CD4-positive, alpha-beta T cell (primary cell): Measurements from ENCODE around the gene RANBP10. TPM values are rescaled to one million over a fixed set of nuclear protein-coding genes. Genes with fewer than 3 reads are reported as not detected.

ENCODE experiments used
- ATAC-seq: fragments of 200-7000 bp; cut with Tn5 transposase; one replicate; pipeline ENCODE4 v1.10.0; 2022; ENCODE audit warnings: mild to moderate bottlenecking; ENCODE audit not compliant: poor library complexity
- CTCF ChIA-PET: fragments of 350-600 bp; sonication (Branson Sonifier 250); formaldehyde crosslinking; loops from one replicate; lab custom pipeline; 2021; ENCODE audit warnings: antibody characterized with exemption, inconsistent platforms; lab: Charles Lee
- POLR2A ChIA-PET: fragments of 350-600 bp; sonication (Branson Sonifier 250); formaldehyde crosslinking; loops from one replicate; lab custom pipeline; 2021; ENCODE audit warnings: antibody characterized with exemption, inconsistent platforms; lab: Charles Lee
- DNase-seq, 14 experiments: peaks; one replicate each; pipeline ENCODE4 v3.0.0-alpha.2; 2013 to 2020; ENCODE audit warnings: mixed read lengths in 2 of 14
- H3K27ac ChIP-seq, 2 donors: one replicate each; pipeline versions ENCODE4 v1.5.1 to v1.7.0; 2013; ENCODE audit warnings: low read length in 2 of 2, low read depth in 1 of 2, mild to moderate bottlenecking in 1 of 2
- H3K27me3 ChIP-seq, 2 experiments: 1 replicate in 1 of 2; 2 replicates in 1 of 2; pipeline versions ENCODE4 v1.6.1 to v1.7.0; 2013; ENCODE audit warnings: low read length in 2 of 2, control low read depth in 1 of 2, mild to moderate bottlenecking in 1 of 2, moderate library complexity in 1 of 2; ENCODE audit not compliant: insufficient read depth in 2 of 2, control insufficient read depth in 1 of 2
- H3K36me3 ChIP-seq: one replicate; pipeline ENCODE4 v1.6.1; 2013; ENCODE audit warnings: low read length, control low read depth; ENCODE audit not compliant: insufficient read depth
- H3K4me1 ChIP-seq: one replicate; pipeline ENCODE4 v1.6.1; 2013; ENCODE audit warnings: low read length, control low read depth; ENCODE audit not compliant: insufficient read depth
- H3K4me3 ChIP-seq: one replicate; pipeline ENCODE4 v1.5.1; 2013; ENCODE audit warnings: mild to moderate bottlenecking, low read length, moderate library complexity
- H3K9me3 ChIP-seq, 2 experiments: 1 replicate in 1 of 2; 2 replicates in 1 of 2; pipeline versions ENCODE4 v1.6.1 to v1.7.0; 2013; ENCODE audit warnings: low read length in 2 of 2, mild to moderate bottlenecking in 2 of 2, control low read depth in 1 of 2, moderate library complexity in 1 of 2; ENCODE audit not compliant: control insufficient read depth in 1 of 2, insufficient read depth in 1 of 2
- H3K27ac Mint-ChIP-seq: one replicate; pipeline ENCODE4 v1.8.0; 2020; ENCODE audit warnings: mixed read lengths
- H3K27me3 Mint-ChIP-seq: one replicate; pipeline ENCODE4 v1.8.0; 2021; ENCODE audit warnings: mixed read lengths
- H3K36me3 Mint-ChIP-seq: one replicate; pipeline ENCODE4 v1.8.0; 2021; ENCODE audit warnings: low read depth, mixed read lengths
- H3K4me1 Mint-ChIP-seq: one replicate; pipeline ENCODE4 v1.8.0; 2021; ENCODE audit warnings: low read depth, mixed read lengths
- H3K4me3 Mint-ChIP-seq: one replicate; pipeline ENCODE4 v1.8.0; 2020; ENCODE audit warnings: mild to moderate bottlenecking, mixed read lengths
- H3K9me3 Mint-ChIP-seq: one replicate; pipeline ENCODE4 v1.8.0; 2020; ENCODE audit warnings: mixed read lengths
- CTCF ChIP-seq: fragments of 200-600 bp; IDR thresholded peaks from one replicate; pipeline ENCODE4 v1.8.0; 2022; ENCODE audit warnings: antibody characterized with exemption, mild to moderate bottlenecking
- intact Hi-C, 2 experiments: fragments of 100-400 bp; cut with DNase I in 1 of 2; cut with micrococcal nuclease in 1 of 2; formaldehyde crosslinking; loops; one replicate each; pipeline versions ENCODE4 v1.15.1 to v1.9.0; 2023 to 2025; cut with DNase I, micrococcal nuclease
- total RNA-seq, 174 experiments: library from RNA in 2 of 174; stranded (reverse) in 2 of 174; gene quantifications; one replicate each; pipeline ENCODE4 v1.2.3 and lab custom pipeline; 2021 to 2026

Gene RANBP10
- total RNA-seq, 2 experiments from 2014 or later = 12.0 to 13.6 TPM

- CTCF ChIA-PET = no interaction called here
- no peak for TF ChIP-seq CTCF
- Mint-ChIP-seq H3K27me3 (no peaks in the 10 kb centered on the region), H3K4me1 (peaks cover under 1% of the 10 kb centered on the region), H3K4me3 (no peak overlapping the region), H3K36me3 (peaks cover 3% of the 10 kb centered on the region), H3K9me3 (no peaks in the 10 kb centered on the region), H3K27ac (no peak overlapping the region)
- no peak overlapping the region for H3K4me3 ChIP-seq
- no peak for DNase-seq
- no peaks in the 10 kb centered on the region for H3K4me1 ChIP-seq
- H3K36me3 ChIP-seq = peaks cover 9% of the 10 kb centered on the region
- no peak for ATAC-seq
- H3K9me3 ChIP-seq = no peaks in the 10 kb centered on the region
- no peaks in the 10 kb centered on the region for H3K27me3 ChIP-seq
- H3K27ac ChIP-seq = no peak overlapping the region
- POLR2A ChIA-PET = interaction anchor here (1.5 kb wide), 1 partner anchor 848 kb away, joined by 3 read pairs; the partner anchor contains the start of gene NAE1
- intact Hi-C loops = no loop called here
Measured at GRCh38 chr16:67678354-67679023, 127.9 kb downstream of the RANBP10 start.

GRCh38 chr16:67677712-67678111 lies 128.6 kb downstream of the RANBP10 start:
- no peak overlapping the region for H3K27ac Mint-ChIP-seq
- intact Hi-C loops = no loop called here
- Histone ChIP-seq H3K27ac (no peak overlapping the region), H3K4me1 (peaks cover 3% of the 10 kb centered on the region), H3K4me3 (no peak overlapping the region), H3K27me3 (no peaks in the 10 kb centered on the region), H3K36me3 (peaks cover 4% of the 10 kb centered on the region), H3K9me3 (no peaks in the 10 kb centered on the region)
- H3K4me1 Mint-ChIP-seq = peaks cover 1% of the 10 kb centered on the region
- TF ChIP-seq CTCF = no peak
- no peaks in the 10 kb centered on the region for H3K27me3 Mint-ChIP-seq
- ChIA-PET POLR2A (interaction anchor here (1.5 kb wide), 1 partner anchor 847 kb away, joined by 3 read pairs; the partner anchor contains the start of gene NAE1), CTCF (no interaction called here)
- ATAC-seq (no peak), DNase-seq (no peak)
- H3K9me3 Mint-ChIP-seq = no peaks in the 10 kb centered on the region
- no peaks in the 10 kb centered on the region for H3K36me3 Mint-ChIP-seq
- H3K4me3 Mint-ChIP-seq = no peak overlapping the region

GRCh38 chr16:67676939-67677338 lies 129.4 kb downstream of the RANBP10 start:
- POLR2A ChIA-PET = no interaction called here
- intact Hi-C loops = no loop called here
- Mint-ChIP-seq H3K9me3 (no peaks in the 10 kb centered on the region), H3K27ac (no peak overlapping the region), H3K36me3 (no peaks in the 10 kb centered on the region), H3K4me3 (no peak overlapping the region), H3K27me3 (no peaks in the 10 kb centered on the region), H3K4me1 (peaks cover 6% of the 10 kb centered on the region)
- Histone ChIP-seq H3K4me3 (no peak overlapping the region), H3K36me3 (no peaks in the 10 kb centered on the region), H3K27me3 (no peaks in the 10 kb centered on the region), H3K4me1 (peaks cover 3% of the 10 kb centered on the region), H3K27ac (no peak overlapping the region), H3K9me3 (no peaks in the 10 kb centered on the region)
- ATAC-seq (no peak), DNase-seq (no peak)
- TF ChIP-seq CTCF = no peak
- CTCF ChIA-PET = no interaction called here
